IMR-90 (cell line): ENCODE measurements around the gene SLC7A9. TPM values are rescaled to one million over a fixed set of nuclear protein-coding genes. Genes with fewer than 3 reads are reported as not detected.

ENCODE experiments used
- ATAC-seq: fragments of 200-7000 bp; cut with Tn5 transposase; 2 replicates; pipeline ENCODE4 v1.9.1; 2020; ENCODE audit warnings: low read depth, mild to moderate bottlenecking, moderate library complexity
- BruUV-seq: library from RNA; stranded (reverse); fragments of 400-500 nt; replicated peaks from 2 replicates; lab custom pipeline; 2021; lab: Mats Ljungman, UMichigan
- CTCF ChIA-PET: fragments of 300-600 bp; formaldehyde crosslinking; extraction: SDS; loops from one replicate; lab custom pipeline; 2021; ENCODE audit warnings: antibody characterized with exemption; lab: Yijun Ruan, JAX
- POLR2A ChIA-PET: fragments of 300-600 bp; sonication (Branson Sonifier 250); formaldehyde crosslinking; loops from one replicate; lab custom pipeline; 2022; ENCODE audit warnings: antibody characterized with exemption; ENCODE audit not compliant: unreplicated experiment; lab: Charles Lee
- DNase-seq: peaks from one replicate; pipeline ENCODE4 v3.0.0; 2013
- H2AFZ ChIP-seq: replicated peaks from 2 replicates; pipeline ENCODE3; 2013; ENCODE audit warnings: low read length, mild to moderate bottlenecking; ENCODE audit not compliant: poor library complexity
- H2AK5ac ChIP-seq: 2 replicates; pipeline ENCODE4 v1.6.1; 2013; ENCODE audit warnings: low read depth, low read length, inconsistent platforms
- H2AK9ac ChIP-seq: replicated peaks from 2 replicates; pipeline ENCODE3; 2013; ENCODE audit warnings: mild to moderate bottlenecking, low read depth, low read length, moderate library complexity; ENCODE audit not compliant: poor library complexity
- H2BK120ac ChIP-seq: 2 replicates; pipeline ENCODE4 v1.6.1; 2013; ENCODE audit warnings: low read depth, low read length, inconsistent platforms
- H2BK15ac ChIP-seq: 3 replicates; pipeline ENCODE4 v1.6.1; 2013; ENCODE audit warnings: low read depth, low read length, inconsistent platforms
- H2BK20ac ChIP-seq: 2 replicates; pipeline ENCODE4 v1.6.1; 2013; ENCODE audit warnings: low read depth, mild to moderate bottlenecking, inconsistent platforms, low read length, moderate library complexity
- H2BK5ac ChIP-seq: 2 replicates; pipeline ENCODE4 v1.6.1; 2013; ENCODE audit warnings: mild to moderate bottlenecking, low read depth, low read length, inconsistent platforms; ENCODE audit not compliant: poor library complexity, severe bottlenecking
- H3K14ac ChIP-seq: replicated peaks from 2 replicates; pipeline ENCODE4 v1.6.1; 2013; ENCODE audit warnings: low read depth, low read length, inconsistent platforms
- H3K18ac ChIP-seq: 2 replicates; pipeline ENCODE4 v1.6.1; 2013; ENCODE audit warnings: low read depth, low read length, control low read depth
- H3K23ac ChIP-seq: 2 replicates; pipeline ENCODE4 v1.6.1; 2013; ENCODE audit warnings: low read depth, low read length, inconsistent platforms
- H3K27ac ChIP-seq: 2 replicates; pipeline ENCODE4 v1.5.1; 2013; ENCODE audit warnings: mild to moderate bottlenecking, control low read depth, low read length; ENCODE audit not compliant: insufficient read depth
- H3K27me3 ChIP-seq: 2 replicates; pipeline ENCODE4 v1.6.1; 2013; ENCODE audit warnings: low read length; ENCODE audit not compliant: control insufficient read depth, insufficient read depth
- H3K36me3 ChIP-seq: 2 replicates; pipeline ENCODE4 v1.6.1; 2013; ENCODE audit warnings: low read length, mixed read lengths; ENCODE audit not compliant: control insufficient read depth, insufficient read depth
- H3K4ac ChIP-seq: 2 replicates; pipeline ENCODE4 v1.6.1; 2013; ENCODE audit warnings: low read depth, low read length, inconsistent platforms
- H3K4me1 ChIP-seq: 2 replicates; pipeline ENCODE4 v1.6.1; 2013; ENCODE audit warnings: low read length, mixed read lengths; ENCODE audit not compliant: control insufficient read depth, insufficient read depth
- H3K4me2 ChIP-seq: 2 replicates; pipeline ENCODE4 v1.6.1; 2013; ENCODE audit warnings: low read depth, mild to moderate bottlenecking, control low read depth, low read length, moderate library complexity
- H3K4me3 ChIP-seq: 2 replicates; pipeline ENCODE4 v1.5.1; 2013; ENCODE audit warnings: low read depth, mild to moderate bottlenecking, control low read depth, low read length, moderate library complexity; ENCODE audit not compliant: insufficient read depth
- H3K56ac ChIP-seq: 2 replicates; pipeline ENCODE4 v1.6.1; 2013; ENCODE audit warnings: low read length, inconsistent platforms; ENCODE audit not compliant: insufficient read depth; ENCODE audit errors: extremely low read depth
- H3K79me1 ChIP-seq, 2 experiments: 2 replicates each; pipeline ENCODE4 v1.6.1; 2013; ENCODE audit warnings: low read length in 2 of 2, inconsistent platforms in 1 of 2, low read depth in 1 of 2
- H3K9ac ChIP-seq: 2 replicates; pipeline ENCODE4 v1.6.1; 2013; ENCODE audit warnings: low read depth, low read length, control low read depth
- H3K9me1 ChIP-seq: 2 replicates; pipeline ENCODE4 v1.6.1; 2013; ENCODE audit warnings: low read length, inconsistent platforms; ENCODE audit not compliant: insufficient read depth
- H3K9me3 ChIP-seq: 2 replicates; pipeline ENCODE4 v1.6.1; 2013; ENCODE audit warnings: low read length; ENCODE audit not compliant: control insufficient read depth, insufficient read depth
- H4K20me1 ChIP-seq: 2 replicates; pipeline ENCODE4 v1.6.1; 2013; ENCODE audit warnings: low read length, inconsistent platforms; ENCODE audit not compliant: insufficient read depth
- H4K5ac ChIP-seq: 2 replicates; pipeline ENCODE4 v1.6.1; 2013; ENCODE audit warnings: mild to moderate bottlenecking, low read depth, low read length, control low read depth
- H4K8ac ChIP-seq, 2 experiments: 2 replicates each; pipeline ENCODE4 v1.6.1; 2013; ENCODE audit warnings: low read depth in 2 of 2, low read length in 2 of 2, control low read depth in 1 of 2, inconsistent platforms in 1 of 2
- H4K91ac ChIP-seq: 2 replicates; pipeline ENCODE4 v1.6.1; 2013; ENCODE audit warnings: low read depth, low read length, inconsistent platforms; ENCODE audit not compliant: insufficient read depth
- BHLHE40 ChIP-seq: fragments of 150-350 bp; IDR thresholded peaks from 2 replicates; pipeline ENCODE4 v1.6.1; 2016; ENCODE audit warnings: mild to moderate bottlenecking, low read depth, low read length
- CEBPB ChIP-seq: IDR thresholded peaks from 2 replicates; pipeline ENCODE4 v1.6.1; 2012; ENCODE audit warnings: low read depth, low read length, improper control_type of control experiment
- CHD1 ChIP-seq: IDR thresholded peaks from 2 replicates; pipeline ENCODE4 v1.6.1; 2012; ENCODE audit warnings: low read depth, low read length, improper control_type of control experiment
- FOS ChIP-seq: fragments of 150-350 bp; IDR thresholded peaks from 2 replicates; pipeline ENCODE4 v1.6.1; 2016; ENCODE audit warnings: low read depth, low read length
- MAFK ChIP-seq: IDR thresholded peaks from 2 replicates; pipeline ENCODE4 v1.6.1; 2012; ENCODE audit warnings: low read depth, low read length, improper control_type of control experiment
- MAZ ChIP-seq: IDR thresholded peaks from 2 replicates; pipeline ENCODE4 v1.6.1; 2012; ENCODE audit warnings: low read depth, mild to moderate bottlenecking, low read length, improper control_type of control experiment, moderate library complexity, borderline replicate concordance
- MXI1 ChIP-seq: IDR thresholded peaks from 2 replicates; pipeline ENCODE4 v1.6.1; 2012; ENCODE audit warnings: low read depth, mild to moderate bottlenecking, low read length, moderate library complexity, borderline replicate concordance
- NFE2L2 ChIP-seq: fragments of 150-350 bp; IDR thresholded peaks from 2 replicates; pipeline ENCODE4 v1.6.1; 2016; ENCODE audit warnings: low read depth, mild to moderate bottlenecking, low read length
- POLR2A ChIP-seq: IDR thresholded peaks from 2 replicates; pipeline ENCODE4 v1.6.1; 2012; ENCODE audit warnings: mild to moderate bottlenecking, low read depth, low read length
- RAD21 ChIP-seq: IDR thresholded peaks from 2 replicates; pipeline ENCODE4 v1.6.1; 2012; ENCODE audit warnings: low read length, improper control_type of control experiment
- RCOR1 ChIP-seq: IDR thresholded peaks from 2 replicates; pipeline ENCODE4 v1.6.1; 2012; ENCODE audit warnings: mild to moderate bottlenecking, low read length, improper control_type of control experiment; ENCODE audit not compliant: insufficient replicate concordance
- RFX5 ChIP-seq: IDR thresholded peaks from 2 replicates; pipeline ENCODE4 v1.8.0; 2012; ENCODE audit warnings: low read depth, mild to moderate bottlenecking, low read length, moderate library complexity
- SMC3 ChIP-seq: fragments of 150-350 bp; IDR thresholded peaks from 2 replicates; pipeline ENCODE4 v1.6.1; 2016; ENCODE audit warnings: low read depth, mild to moderate bottlenecking, antibody characterized with exemption, low read length, moderate library complexity
- WGBS, 2 experiments: methylation state at CpG; one replicate each; pipeline versions ENCODE4 v1.1.5 to v1.1.7; 2013; ENCODE audit warnings: missing lambda C conversion rate in 2 of 2; ENCODE audit not compliant: insufficient read length in 1 of 2; ENCODE audit errors: extremely low coverage in 2 of 2; 5-methylcytosine and 5-hydroxymethylcytosine counted together
- dilution Hi-C: fragments of 300-500 bp; cut with HindIII; formaldehyde crosslinking; loops from one replicate; pipeline ENCODE4 v1.14.3; 2018; ENCODE audit warnings: low sequenced_read_pairs; ENCODE audit not compliant: unreplicated experiment
- in situ Hi-C: fragments of 300-500 bp; cut with MboI; formaldehyde crosslinking; loops from 3 replicates; pipeline ENCODE4 v1.14.3; 2019; ENCODE audit warnings: low sequenced_read_pairs, inconsistent platforms, mixed read lengths
- intact Hi-C: fragments of 100-400 bp; cut with micrococcal nuclease; formaldehyde crosslinking; loops from 2 replicates; pipeline ENCODE4 v1.10.0; 2022
- polyA plus RNA-seq, 3 experiments: library from polyadenylated mRNA; depleted of rRNA; stranded (reverse); fragments of >200 nt; gene quantifications; 2 replicates each; pipeline ENCODE4 v1.2.3, GENCODE V29; 2012; ENCODE audit warnings: low replicate concordance in 1 of 3
- total RNA-seq: library from RNA; depleted of rRNA; stranded (reverse); fragments of >200 nt; gene quantifications from 2 replicates; pipeline ENCODE4 v1.2.3, GENCODE V29; 2012
- TF ChIP-seq, protein P1 (sequence below): fragments of 150-350 bp; IDR thresholded peaks from 2 replicates; pipeline ENCODE4 v1.6.1; 2017; ENCODE audit warnings: mild to moderate bottlenecking, antibody characterized with exemption, low read length, low read depth
- TF ChIP-seq, protein P2 (sequence below): fragments of 150-350 bp; IDR thresholded peaks from 2 replicates; pipeline ENCODE4 v1.6.1; 2016; ENCODE audit warnings: low read depth, mild to moderate bottlenecking, low read length, moderate library complexity, borderline replicate concordance

SLC7A9 gene
- total and polyA plus RNA-seq, 2 of the 4 experiments (the other 2 are of a cell fraction), result not detected

DNA sequence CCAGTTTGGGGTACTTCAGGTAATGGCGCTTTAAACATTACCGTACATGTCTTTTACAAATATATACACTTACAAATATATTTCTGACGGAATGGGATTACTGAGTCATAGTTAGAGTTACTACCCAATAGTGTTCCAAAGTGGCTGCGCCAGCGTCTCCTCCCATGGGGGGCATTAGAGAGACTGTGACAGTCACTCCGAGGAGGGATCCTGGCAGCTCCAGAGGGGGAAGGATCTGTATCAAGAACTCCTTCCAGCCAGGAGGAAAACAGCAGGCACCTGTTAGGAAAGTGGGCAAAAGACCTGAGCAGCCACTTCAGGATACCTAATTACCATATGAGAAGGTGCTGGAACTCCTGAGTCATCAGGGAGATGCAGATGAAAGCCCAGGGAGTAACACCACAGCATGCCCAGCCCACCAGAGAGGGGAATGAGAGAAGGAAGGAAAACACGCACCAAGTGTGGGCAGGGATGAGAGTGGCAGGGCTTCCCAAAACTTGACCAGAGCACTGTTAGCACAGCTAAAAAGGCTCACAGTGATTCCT lies 52.9 kb downstream of the SLC7A9 start:
- Histone ChIP-seq H2AK5ac (no peak overlapping the region), H3K79me1 (no peaks in the 10 kb centered on the region), H2BK20ac (no peak overlapping the region), H3K27ac (no peak overlapping the region), H4K5ac (no peak overlapping the region), H3K9me1 (no peaks in the 10 kb centered on the region), H3K4ac (no peak overlapping the region), H3K4me1 (no peaks in the 10 kb centered on the region), H2BK5ac (no peak overlapping the region), H3K4me2 (no peak overlapping the region), H4K8ac (no peak overlapping the region), H3K9me3 (no peaks in the 10 kb centered on the region), H3K14ac (no peak overlapping the region), H2AK9ac (no peak overlapping the region), H3K23ac (no peak overlapping the region), H3K4me3 (no peak overlapping the region), H3K9ac (no peak overlapping the region), H3K27me3 (peaks cover 12% of the 10 kb centered on the region), H4K91ac (no peak overlapping the region), H2BK120ac (no peak overlapping the region), H3K18ac (no peak overlapping the region), H3K56ac (no peak overlapping the region), H2AFZ (no peak overlapping the region), H2BK15ac (no peak overlapping the region), H4K20me1 (no peaks in the 10 kb centered on the region), H3K36me3 (no peaks in the 10 kb centered on the region)
- POLR2A ChIA-PET, result no interaction called here
- no TSS peak for BruUV-seq
- ATAC-seq (no peak), DNase-seq (no peak)
- 71% methylated on average over 1 of the region's 7 CpGs; no CpG with 5 or more reads in 1 of the 2 experiments for WGBS, 2 experiments
- in situ Hi-C loops (no loop called here), dilution Hi-C loops (no loop called here), intact Hi-C loops (no loop called here)
- CTCF ChIA-PET, result no interaction called here
- TF ChIP-seq, protein P1, sequence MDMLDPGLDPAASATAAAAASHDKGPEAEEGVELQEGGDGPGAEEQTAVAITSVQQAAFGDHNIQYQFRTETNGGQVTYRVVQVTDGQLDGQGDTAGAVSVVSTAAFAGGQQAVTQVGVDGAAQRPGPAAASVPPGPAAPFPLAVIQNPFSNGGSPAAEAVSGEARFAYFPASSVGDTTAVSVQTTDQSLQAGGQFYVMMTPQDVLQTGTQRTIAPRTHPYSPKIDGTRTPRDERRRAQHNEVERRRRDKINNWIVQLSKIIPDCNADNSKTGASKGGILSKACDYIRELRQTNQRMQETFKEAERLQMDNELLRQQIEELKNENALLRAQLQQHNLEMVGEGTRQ, result no peak
- no peak for TF ChIP-seq MAFK
- TF ChIP-seq CEBPB, result no peak
- TF ChIP-seq NFE2L2, result no peak
- TF ChIP-seq MAZ, result no peak
- TF ChIP-seq RCOR1, result no peak
- TF ChIP-seq, protein P2, sequence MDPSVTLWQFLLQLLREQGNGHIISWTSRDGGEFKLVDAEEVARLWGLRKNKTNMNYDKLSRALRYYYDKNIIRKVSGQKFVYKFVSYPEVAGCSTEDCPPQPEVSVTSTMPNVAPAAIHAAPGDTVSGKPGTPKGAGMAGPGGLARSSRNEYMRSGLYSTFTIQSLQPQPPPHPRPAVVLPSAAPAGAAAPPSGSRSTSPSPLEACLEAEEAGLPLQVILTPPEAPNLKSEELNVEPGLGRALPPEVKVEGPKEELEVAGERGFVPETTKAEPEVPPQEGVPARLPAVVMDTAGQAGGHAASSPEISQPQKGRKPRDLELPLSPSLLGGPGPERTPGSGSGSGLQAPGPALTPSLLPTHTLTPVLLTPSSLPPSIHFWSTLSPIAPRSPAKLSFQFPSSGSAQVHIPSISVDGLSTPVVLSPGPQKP, result no peak
- TF ChIP-seq BHLHE40, result no peak
- TF ChIP-seq FOS, result no peak
- no peak for TF ChIP-seq CHD1
- no peak for TF ChIP-seq SMC3
- TF ChIP-seq RAD21, result no peak
- TF ChIP-seq RFX5, result no peak
- no peak for TF ChIP-seq MXI1
- no peak for TF ChIP-seq POLR2A
